HG03097 (cell line): Measurements from ENCODE around the gene LBHD2.

ENCODE experiments used
- ATAC-seq: cut with Tn5 transposase; IDR thresholded peaks from one replicate; pipeline ENCODE4 v1.9.1; 2021; ENCODE audit not compliant: unreplicated experiment, low FRiP score

LBHD2 gene

GRCh38 chr14:103089386-103090335 lies 5.7 kb downstream of the LBHD2 start:
- ATAC-seq = no peak

- no peak for ATAC-seq
Observed at GRCh38 chr14:103090481-103091020, 6.5 kb downstream of the LBHD2 start.

- no peak for ATAC-seq
Observed at GRCh38 chr14:103091041-103091882, 7.3 kb downstream of the LBHD2 start.

- no peak for ATAC-seq
Observed at GRCh38 chr14:103091883-103092222, 7.8 kb downstream of the LBHD2 start.

GRCh38 chr14:103093856-103094405 lies 9.9 kb downstream of the LBHD2 start:
- no peak for ATAC-seq

GRCh38 chr14:103094406-103095209 lies 10.6 kb downstream of the LBHD2 start, which contains the start of gene EXOC3L4:
TSS of gene EXOC3L4 (plus strand) at chr14:103094725. CDS start at chr14:103100220, 5,495 bp downstream.
- no peak for ATAC-seq

- ATAC-seq = no peak
Observed at GRCh38 chr14:103095210-103095778, 11.3 kb downstream of the LBHD2 start.

GRCh38 chr14:103096387-103096786 lies 12.4 kb downstream of the LBHD2 start:
- ATAC-seq = no peak

GRCh38 chr14:103097244-103097993 lies 13.4 kb downstream of the LBHD2 start:
- no peak for ATAC-seq

- no peak for ATAC-seq
Observed at GRCh38 chr14:103097994-103098957, 14.3 kb downstream of the LBHD2 start.

GRCh38 chr14:103099081-103099732 lies 15.2 kb downstream of the LBHD2 start:
- no peak for ATAC-seq

GRCh38 chr14:103099733-103100280 lies 15.8 kb downstream of the LBHD2 start:
- no peak for ATAC-seq

- ATAC-seq = no peak
Observed at GRCh38 chr14:103100281-103101121, 16.5 kb downstream of the LBHD2 start.

- ATAC-seq = no peak
Observed at GRCh38 chr14:103101257-103101962, 17.4 kb downstream of the LBHD2 start.

- ATAC-seq = no peak
Observed at GRCh38 chr14:103101963-103102688, 18.1 kb downstream of the LBHD2 start.
